Lung (tissue), 12 donors: ENCODE measurements around the gene SLC5A9. TPM values are rescaled to one million over a fixed set of nuclear protein-coding genes. Genes with fewer than 3 reads are reported as not detected.

Source experiments
- ATAC-seq: fragments of 200-7000 bp; cut with Tn5 transposase; one replicate; pipeline ENCODE4 v1.9.1; 2020; ENCODE audit warnings: moderate number of reproducible peaks; ENCODE audit not compliant: insufficient read depth, low FRiP score
- DNase-seq, 3 donors: peaks; one replicate each; pipeline ENCODE4 v3.0.0-alpha.2; 2013 to 2017
- H3K27ac ChIP-seq, 2 donors: one replicate each; pipeline ENCODE4 v1.5.1; 2013; ENCODE audit warnings: mild to moderate bottlenecking in 2 of 2, moderate library complexity in 2 of 2, control low read depth in 1 of 2, inconsistent platforms in 1 of 2, low read depth in 1 of 2, low read length in 1 of 2
- H3K27me3 ChIP-seq, 3 donors: one replicate each; pipeline ENCODE4 v1.5.1; 2013; ENCODE audit warnings: low read length in 2 of 3; ENCODE audit not compliant: control insufficient read depth in 3 of 3, insufficient read depth in 3 of 3
- H3K36me3 ChIP-seq, 4 donors: one replicate each; pipeline ENCODE4 v1.5.1; 2013; ENCODE audit warnings: low read length in 4 of 4, mild to moderate bottlenecking in 1 of 4, moderate library complexity in 1 of 4; ENCODE audit not compliant: control insufficient read depth in 4 of 4, insufficient read depth in 4 of 4
- H3K4me1 ChIP-seq, 5 donors: one replicate each; pipeline ENCODE4 v1.5.1; 2013; ENCODE audit warnings: low read length in 5 of 5, mild to moderate bottlenecking in 2 of 5, moderate library complexity in 1 of 5; ENCODE audit not compliant: control insufficient read depth in 5 of 5, insufficient read depth in 5 of 5
- H3K4me3 ChIP-seq: one replicate; pipeline ENCODE4 v1.5.1; 2013; ENCODE audit warnings: mild to moderate bottlenecking, control low read depth, moderate library complexity
- H3K9ac ChIP-seq, 2 donors: one replicate each; pipeline ENCODE4 v1.5.1; 2013; ENCODE audit warnings: low read length in 2 of 2, control low read depth in 1 of 2; ENCODE audit not compliant: insufficient read depth in 1 of 2
- H3K9me3 ChIP-seq, 4 donors: one replicate each; pipeline ENCODE4 v1.5.1; 2013; ENCODE audit warnings: low read length in 3 of 4, mild to moderate bottlenecking in 1 of 4, moderate library complexity in 1 of 4; ENCODE audit not compliant: control insufficient read depth in 4 of 4, insufficient read depth in 3 of 4
- WGBS, 2 donors: extraction: QIAGEN DNeasy Blood & Tissue Kit; methylation state at CpG; one replicate each; pipeline ENCODE4 v1.1.7; 2013; 5-methylcytosine and 5-hydroxymethylcytosine counted together
- polyA plus RNA-seq, 2 donors: library from polyadenylated mRNA; stranded (reverse); fragments of 200-250 nt; gene quantifications; one replicate each; pipeline ENCODE4 v1.2.1, GENCODE V29; 2013
- total RNA-seq, 2 donors: library from RNA; depleted of rRNA in 1 of 2; stranded (reverse); fragments of >200 nt in 1 of 2; gene quantifications; one replicate each; pipeline ENCODE4 v1.2.1, GENCODE V29; 2014 to 2021
- TF ChIP-seq, protein P1 (sequence below): IDR thresholded peaks from 2 replicates; pipeline ENCODE4 v1.5.1; 2012; ENCODE audit warnings: mild to moderate bottlenecking; ENCODE audit errors: control extremely low read depth, extremely low read depth
- donor health status: control.
- donor health status: control.
- donor health status: Bipolar disorder and iron deficiency.
- donor health status: healthy.
- donor health status: DM: yes; HTN: yes; CAD: no.

SLC5A9 gene
- total and polyA plus RNA-seq, 4 donors = 1.4 to 20.3 (median 3.0) TPM

DNA sequence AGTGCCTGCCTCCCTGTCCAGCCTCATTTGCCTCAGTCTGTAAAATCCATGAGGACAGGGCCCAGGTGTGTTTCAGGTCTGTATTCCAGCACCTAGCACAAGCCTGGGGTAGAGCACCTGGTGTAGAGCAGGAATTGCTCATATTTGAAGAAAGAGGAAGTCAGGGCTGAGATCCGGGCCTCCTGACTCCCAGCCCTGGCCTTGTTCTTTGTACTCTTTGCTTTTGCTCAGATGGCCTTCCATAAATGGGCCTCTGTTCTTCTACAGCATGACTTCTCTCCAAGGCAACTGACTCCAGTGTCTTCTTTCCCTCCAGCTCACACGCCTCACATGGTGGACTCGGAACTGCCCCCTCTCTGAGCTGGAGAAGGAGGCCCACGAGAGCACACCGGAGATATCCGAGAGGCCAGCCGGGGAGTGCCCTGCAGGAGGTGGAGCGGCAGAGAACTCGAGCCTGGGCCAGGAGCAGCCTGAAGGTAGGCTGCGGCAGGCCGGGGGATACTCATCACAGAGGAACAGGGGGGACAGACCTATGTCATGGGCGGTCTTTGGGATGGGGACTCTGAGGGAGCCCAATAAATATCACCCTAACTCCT, 19.7 kb downstream of the SLC5A9 start:
- H3K4me1 ChIP-seq = peaks cover 0 to 4% (median 0%) of the 10 kb centered on the region in 5 donors
- H3K9me3 ChIP-seq = no peaks in the 10 kb centered on the region
- WGBS, 2 donors = 91 to 92% methylated on average over 12 of the region's 12 CpGs
- DNase-seq = peak in 1 of 3 donors; percentile 8
- no peak overlapping the region for H3K9ac ChIP-seq
- no peaks in the 10 kb centered on the region for H3K36me3 ChIP-seq
- no peak overlapping the region for H3K4me3 ChIP-seq
- ATAC-seq = no peak
- H3K27me3 ChIP-seq = no peaks in the 10 kb centered on the region
- TF ChIP-seq, protein P1, sequence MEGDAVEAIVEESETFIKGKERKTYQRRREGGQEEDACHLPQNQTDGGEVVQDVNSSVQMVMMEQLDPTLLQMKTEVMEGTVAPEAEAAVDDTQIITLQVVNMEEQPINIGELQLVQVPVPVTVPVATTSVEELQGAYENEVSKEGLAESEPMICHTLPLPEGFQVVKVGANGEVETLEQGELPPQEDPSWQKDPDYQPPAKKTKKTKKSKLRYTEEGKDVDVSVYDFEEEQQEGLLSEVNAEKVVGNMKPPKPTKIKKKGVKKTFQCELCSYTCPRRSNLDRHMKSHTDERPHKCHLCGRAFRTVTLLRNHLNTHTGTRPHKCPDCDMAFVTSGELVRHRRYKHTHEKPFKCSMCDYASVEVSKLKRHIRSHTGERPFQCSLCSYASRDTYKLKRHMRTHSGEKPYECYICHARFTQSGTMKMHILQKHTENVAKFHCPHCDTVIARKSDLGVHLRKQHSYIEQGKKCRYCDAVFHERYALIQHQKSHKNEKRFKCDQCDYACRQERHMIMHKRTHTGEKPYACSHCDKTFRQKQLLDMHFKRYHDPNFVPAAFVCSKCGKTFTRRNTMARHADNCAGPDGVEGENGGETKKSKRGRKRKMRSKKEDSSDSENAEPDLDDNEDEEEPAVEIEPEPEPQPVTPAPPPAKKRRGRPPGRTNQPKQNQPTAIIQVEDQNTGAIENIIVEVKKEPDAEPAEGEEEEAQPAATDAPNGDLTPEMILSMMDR = no peak
- no peak overlapping the region for H3K27ac ChIP-seq

GRCh38 chr1:48245106-48245505, 22.6 kb downstream of the SLC5A9 start:
- DNase-seq = no peak
- peak overlapping the region; percentile 13 to 77 for H3K27ac ChIP-seq
- no peaks in the 10 kb centered on the region for H3K9me3 ChIP-seq
- H3K9ac ChIP-seq = no peak overlapping the region
- no peaks in the 10 kb centered on the region for H3K27me3 ChIP-seq
- H3K4me3 ChIP-seq = no peak overlapping the region
- TF ChIP-seq, protein P1 = no peak
- H3K36me3 ChIP-seq = no peaks in the 10 kb centered on the region
- WGBS, 2 donors = 0 to 24% methylated on average over 2 of the region's 2 CpGs
- H3K4me1 ChIP-seq = peaks cover 0 to 4% (median 0%) of the 10 kb centered on the region in 5 donors
- ATAC-seq = peak; percentile 43

- H3K9ac ChIP-seq = no peak overlapping the region
- no peak overlapping the region for H3K27ac ChIP-seq
- H3K36me3 ChIP-seq = no peaks in the 10 kb centered on the region
- DNase-seq (peak in 1 of 3 donors; percentile 28), ATAC-seq (no peak)
- no peaks in the 10 kb centered on the region for H3K9me3 ChIP-seq
- WGBS, 2 donors = 51 to 80% methylated on average over 1 of the region's 1 CpG
- peaks cover 0 to 4% (median 0%) of the 10 kb centered on the region in 5 donors for H3K4me1 ChIP-seq
- TF ChIP-seq, protein P1 = no peak
- H3K4me3 ChIP-seq = no peak overlapping the region
- H3K27me3 ChIP-seq = no peaks in the 10 kb centered on the region
Observed at GRCh38 chr1:48246727-48247126, 24.2 kb downstream of the SLC5A9 start.

- H3K27me3 ChIP-seq = no peaks in the 10 kb centered on the region
- H3K9me3 ChIP-seq = no peaks in the 10 kb centered on the region
- no peak overlapping the region for H3K4me3 ChIP-seq
- no peak overlapping the region for H3K27ac ChIP-seq
- no peak overlapping the region for H3K9ac ChIP-seq
- ATAC-seq (no peak), DNase-seq (no peak)
- H3K4me1 ChIP-seq = peaks cover 0 to 4% (median 0%) of the 10 kb centered on the region in 5 donors
- TF ChIP-seq, protein P1 = no peak
- 93 to 96% methylated on average over 4 of the region's 4 CpGs for WGBS, 2 donors
- H3K36me3 ChIP-seq = no peaks in the 10 kb centered on the region
Observed at GRCh38 chr1:48248356-48248755, 25.8 kb downstream of the SLC5A9 start.
